Daoy (cell line): ENCODE measurements around the gene PEAK1. TPM values are rescaled to one million over a fixed set of nuclear protein-coding genes. Genes with fewer than 3 reads are reported as not detected.

ENCODE experiments used
- DNase-seq: peaks from one replicate; pipeline ENCODE4 v3.0.0-alpha.2; 2015; ENCODE audit warnings: low read depth
- total RNA-seq: library from RNA; depleted of rRNA; stranded (reverse); fragments of >200 nt; shearing (Covaris generic); gene quantifications from 2 replicates; pipeline ENCODE4 v1.2.3, GENCODE V29; 2014

Gene PEAK1
- total RNA-seq, 1 experiment from 2014 or later = 12.7 TPM

- no peak for DNase-seq
These were observed 289.5 kb downstream of the PEAK1 start for GRCh38 chr15:77130315-77130930.

- DNase-seq = no peak
These were observed 292.3 kb downstream of the PEAK1 start for GRCh38 chr15:77127626-77128025.

GRCh38 chr15:77126529-77127326 is 293.2 kb downstream of the PEAK1 start:
- DNase-seq = no peak

- DNase-seq = no peak
These were observed 296.1 kb downstream of the PEAK1 start for GRCh38 chr15:77123854-77124253.

- no peak for DNase-seq
These were observed 297.3 kb downstream of the PEAK1 start for GRCh38 chr15:77122576-77122975.

- no peak for DNase-seq
These were observed 298.3 kb downstream of the PEAK1 start for GRCh38 chr15:77121599-77121998.

GRCh38 chr15:77120576-77120975 is 299.3 kb downstream of the PEAK1 start:
- no peak for DNase-seq

- DNase-seq = no peak
These were observed 300.5 kb downstream of the PEAK1 start for GRCh38 chr15:77119446-77119845.

GRCh38 chr15:77118882-77119321 is 301.0 kb downstream of the PEAK1 start:
- DNase-seq = peak; percentile 44

- DNase-seq = no peak
These were observed 304.7 kb downstream of the PEAK1 start for GRCh38 chr15:77115179-77115578.

- DNase-seq = no peak
These were observed 306.9 kb downstream of the PEAK1 start for GRCh38 chr15:77112838-77113504.

GRCh38 chr15:77111789-77112188 is 308.1 kb downstream of the PEAK1 start:
- no peak for DNase-seq

GRCh38 chr15:77107531-77108355 is 312.2 kb downstream of the PEAK1 start:
- DNase-seq = peak; percentile 22

GRCh38 chr15:77107068-77107467 is 312.8 kb downstream of the PEAK1 start:
- DNase-seq = no peak

GRCh38 chr15:77104155-77104554 is 315.7 kb downstream of the PEAK1 start:
- DNase-seq = no peak

- no peak for DNase-seq
These were observed 320.0 kb downstream of the PEAK1 start for GRCh38 chr15:77099741-77100463.

- no peak for DNase-seq
These were observed 321.3 kb downstream of the PEAK1 start for GRCh38 chr15:77098572-77098971.

- no peak for DNase-seq
These were observed 322.0 kb downstream of the PEAK1 start for GRCh38 chr15:77097921-77098320.

GRCh38 chr15:77097248-77097721 is 322.6 kb downstream of the PEAK1 start:
- no peak for DNase-seq

GRCh38 chr15:77096541-77096940 is 323.4 kb downstream of the PEAK1 start:
- DNase-seq = no peak

- DNase-seq = no peak
These were observed 323.8 kb downstream of the PEAK1 start for GRCh38 chr15:77096138-77096537.
